Fibroblast of mammary gland (primary cell): ENCODE results near the gene RAD23B.

ENCODE experiments used
- DNase-seq: peaks from one replicate; pipeline ENCODE4 v3.0.0-alpha.2; 2010; ENCODE audit warnings: low read depth
- H3K4me3 ChIP-seq: 2 replicates; pipeline ENCODE4 v1.5.1; 2011; ENCODE audit warnings: low read depth, mild to moderate bottlenecking, low read length, moderate library complexity; ENCODE audit not compliant: control insufficient read depth
- TF ChIP-seq, protein P1 (sequence below): conservative IDR thresholded peaks from 2 replicates; pipeline ENCODE4 v1.5.1; 2011; ENCODE audit warnings: low read depth, low read length, inconsistent platforms; ENCODE audit not compliant: control insufficient read depth, insufficient read depth

The RAD23B gene

GRCh38 chr9:107243742-107244141, 39.3 kb upstream of the RAD23B start:
- H3K4me3 ChIP-seq: no peak overlapping the region
- peak; percentile 65 for DNase-seq
- TF ChIP-seq, protein P1, sequence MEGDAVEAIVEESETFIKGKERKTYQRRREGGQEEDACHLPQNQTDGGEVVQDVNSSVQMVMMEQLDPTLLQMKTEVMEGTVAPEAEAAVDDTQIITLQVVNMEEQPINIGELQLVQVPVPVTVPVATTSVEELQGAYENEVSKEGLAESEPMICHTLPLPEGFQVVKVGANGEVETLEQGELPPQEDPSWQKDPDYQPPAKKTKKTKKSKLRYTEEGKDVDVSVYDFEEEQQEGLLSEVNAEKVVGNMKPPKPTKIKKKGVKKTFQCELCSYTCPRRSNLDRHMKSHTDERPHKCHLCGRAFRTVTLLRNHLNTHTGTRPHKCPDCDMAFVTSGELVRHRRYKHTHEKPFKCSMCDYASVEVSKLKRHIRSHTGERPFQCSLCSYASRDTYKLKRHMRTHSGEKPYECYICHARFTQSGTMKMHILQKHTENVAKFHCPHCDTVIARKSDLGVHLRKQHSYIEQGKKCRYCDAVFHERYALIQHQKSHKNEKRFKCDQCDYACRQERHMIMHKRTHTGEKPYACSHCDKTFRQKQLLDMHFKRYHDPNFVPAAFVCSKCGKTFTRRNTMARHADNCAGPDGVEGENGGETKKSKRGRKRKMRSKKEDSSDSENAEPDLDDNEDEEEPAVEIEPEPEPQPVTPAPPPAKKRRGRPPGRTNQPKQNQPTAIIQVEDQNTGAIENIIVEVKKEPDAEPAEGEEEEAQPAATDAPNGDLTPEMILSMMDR: no peak

- DNase-seq: peak; percentile 32
- TF ChIP-seq, protein P1: peak; percentile 11
- no peak overlapping the region for H3K4me3 ChIP-seq
Measured at GRCh38 chr9:107246259-107247254, 36.5 kb upstream of the RAD23B start.

GRCh38 chr9:107248714-107249113, 34.4 kb upstream of the RAD23B start:
- no peak overlapping the region for H3K4me3 ChIP-seq
- TF ChIP-seq, protein P1: no peak
- DNase-seq: no peak

DNA sequence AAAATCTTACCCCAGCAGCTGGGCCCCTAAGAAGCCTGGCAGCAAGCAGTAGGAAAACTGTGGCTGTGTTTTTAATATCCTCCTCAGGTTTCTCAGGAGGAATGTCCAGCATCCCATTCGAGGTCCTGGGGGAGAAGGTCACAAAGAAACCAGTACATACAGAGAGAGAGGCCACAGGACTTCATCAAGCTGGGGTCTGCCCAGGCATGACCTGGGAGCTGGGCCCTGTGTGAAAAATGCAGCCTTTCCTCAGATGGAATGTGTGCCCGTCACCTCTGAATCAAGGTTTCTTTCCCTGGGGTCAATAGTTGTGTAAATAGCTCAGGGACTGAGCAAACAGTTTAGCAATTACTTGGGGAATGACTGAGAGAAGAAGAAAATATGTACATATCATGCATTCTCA, 33.9 kb upstream of the RAD23B start:
- DNase-seq: no peak
- TF ChIP-seq, protein P1: no peak
- H3K4me3 ChIP-seq: no peak overlapping the region

DNA sequence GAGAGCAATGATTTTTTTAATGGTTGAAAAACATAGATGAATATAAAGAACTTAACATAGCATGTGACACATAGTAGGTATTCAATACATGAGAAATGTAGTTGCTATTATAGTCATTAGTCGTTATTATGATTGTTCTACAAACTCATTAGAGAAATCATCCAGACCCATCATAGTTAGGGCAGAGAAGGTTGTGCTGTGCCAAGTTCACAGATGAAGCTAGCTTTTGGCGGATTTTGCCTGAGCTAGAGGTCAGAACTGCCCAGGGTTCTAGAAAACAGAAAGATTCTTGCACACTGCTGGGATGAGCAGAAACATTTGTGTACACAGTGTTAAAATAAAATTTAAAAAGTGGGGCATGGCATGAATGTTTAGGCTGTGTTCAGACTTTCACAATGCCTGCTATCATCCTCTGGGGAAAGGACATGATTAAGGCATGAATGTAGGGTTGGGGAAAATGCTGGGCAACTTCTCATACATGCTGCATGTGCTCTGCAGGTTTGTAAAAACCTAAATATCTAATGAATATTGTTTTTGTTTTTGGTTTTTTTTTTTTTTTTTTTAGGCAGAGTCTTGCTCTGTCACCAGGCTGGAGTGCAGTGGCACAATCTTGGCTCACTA, 33.3 kb upstream of the RAD23B start:
- H3K4me3 ChIP-seq: no peak overlapping the region
- TF ChIP-seq, protein P1: no peak
- DNase-seq: peak; percentile 38

GRCh38 chr9:107251756-107252322, 31.2 kb upstream of the RAD23B start:
- TF ChIP-seq, protein P1: no peak
- DNase-seq: peak; percentile 97
- H3K4me3 ChIP-seq: no peak overlapping the region
